GM23338 (cell line): Measurements from ENCODE around the gene FEM1B. TPM values are rescaled to one million over a fixed set of nuclear protein-coding genes. Genes with fewer than 3 reads are reported as not detected.

Source experiments
- ATAC-seq: fragments of 200-7000 bp; cut with Tn5 transposase; 3 replicates; pipeline ENCODE4 v1.9.1; 2020
- DNase-seq: peaks from one replicate; pipeline ENCODE4 v3.0.0-alpha.2; 2015; ENCODE audit warnings: low spot score
- H2AFZ ChIP-seq: fragments of 200-600 bp; sonication (generic); 2 replicates; pipeline ENCODE4 v1.8.0; 2016; ENCODE audit warnings: antibody characterized with exemption, mild to moderate bottlenecking, moderate library complexity
- H3F3A ChIP-seq: fragments of 200-600 bp; sonication (generic); replicated peaks from 2 replicates; pipeline ENCODE4 v1.8.0; 2017; ENCODE audit warnings: antibody characterized with exemption, mixed run types, low read depth
- H3K27ac ChIP-seq: fragments of 200-600 bp; sonication (generic); 2 replicates; pipeline ENCODE4 v1.6.1; 2016; ENCODE audit warnings: low read depth
- H3K27me3 ChIP-seq: fragments of 200-600 bp; sonication (generic); 2 replicates; pipeline ENCODE4 v1.8.0; 2016; ENCODE audit warnings: mild to moderate bottlenecking, mixed run types, moderate library complexity; ENCODE audit not compliant: insufficient read depth
- H3K36me3 ChIP-seq: fragments of 200-600 bp; sonication (generic); 2 replicates; pipeline ENCODE4 v1.8.0; 2016; ENCODE audit warnings: mild to moderate bottlenecking; ENCODE audit not compliant: insufficient read depth
- H3K4me1 ChIP-seq: fragments of 200-600 bp; sonication (generic); 2 replicates; pipeline ENCODE4 v1.8.0; 2016; ENCODE audit warnings: mild to moderate bottlenecking, moderate library complexity; ENCODE audit not compliant: insufficient read depth
- H3K4me2 ChIP-seq: fragments of 200-600 bp; sonication (generic); 2 replicates; pipeline ENCODE4 v1.7.1; 2017; ENCODE audit warnings: mixed run types
- H3K4me3 ChIP-seq: fragments of 200-600 bp; sonication (generic); 2 replicates; pipeline ENCODE4 v1.6.1; 2016; ENCODE audit warnings: mixed run types
- H3K79me2 ChIP-seq: fragments of 200-600 bp; sonication (generic); replicated peaks from 2 replicates; pipeline ENCODE4 v1.8.0; 2017; ENCODE audit warnings: mild to moderate bottlenecking; ENCODE audit not compliant: insufficient read depth
- H3K9me2 ChIP-seq: fragments of 200-600 bp; sonication (generic); 2 replicates; pipeline ENCODE4 v1.8.0; 2017; ENCODE audit not compliant: insufficient read depth
- H4K20me1 ChIP-seq: fragments of 200-600 bp; sonication (generic); replicated peaks from 2 replicates; pipeline ENCODE4 v1.8.0; 2017; ENCODE audit warnings: mild to moderate bottlenecking; ENCODE audit not compliant: insufficient read depth
- H3K27ac Mint-ChIP-seq: 2 replicates; pipeline ENCODE4 v1.8.0; 2020; ENCODE audit warnings: inconsistent platforms, mild to moderate bottlenecking, moderate library complexity, mixed read lengths
- H3K27me3 Mint-ChIP-seq: 3 replicates; pipeline ENCODE4 v1.8.0; 2022; ENCODE audit warnings: low read depth, mild to moderate bottlenecking, moderate library complexity, mixed read lengths, inconsistent platforms; ENCODE audit not compliant: insufficient read depth, poor library complexity
- H3K36me3 Mint-ChIP-seq: 3 replicates; pipeline ENCODE4 v1.8.0; 2021; ENCODE audit warnings: low read depth, mild to moderate bottlenecking, inconsistent platforms, moderate library complexity, mixed read lengths
- H3K4me1 Mint-ChIP-seq: 3 replicates; pipeline ENCODE4 v1.8.0; 2020; ENCODE audit warnings: mild to moderate bottlenecking, inconsistent platforms, mixed read lengths
- H3K4me3 Mint-ChIP-seq: 3 replicates; pipeline ENCODE4 v1.8.0; 2021; ENCODE audit warnings: moderate library complexity, mild to moderate bottlenecking, inconsistent platforms, mixed read lengths
- H3K9me3 Mint-ChIP-seq: 3 replicates; pipeline ENCODE4 v1.8.0; 2020; ENCODE audit warnings: moderate library complexity, mild to moderate bottlenecking, inconsistent platforms, mixed read lengths
- CREB1 ChIP-seq: fragments of 250-450 bp; sonication (Bioruptor Pico); IDR thresholded peaks from 2 replicates; pipeline ENCODE4 v1.5.0; 2020; ENCODE audit warnings: low read depth, mild to moderate bottlenecking, moderate library complexity
- ETS1 ChIP-seq: IDR thresholded peaks from 2 replicates; pipeline ENCODE4 v1.6.1; 2016; ENCODE audit warnings: antibody characterized with exemption
- EZH2 ChIP-seq: fragments of 200-600 bp; sonication (generic); IDR thresholded peaks from one replicate; pipeline ENCODE4 v1.8.0; 2017; ENCODE audit warnings: antibody characterized with exemption, mild to moderate bottlenecking, low read depth; ENCODE audit not compliant: unreplicated experiment
- EZH2phosphoT487 ChIP-seq: fragments of 200-600 bp; sonication (generic); IDR thresholded peaks from one replicate; pipeline ENCODE4 v1.8.1; 2018; ENCODE audit warnings: antibody characterized with exemption; ENCODE audit not compliant: unreplicated experiment
- JUNB ChIP-seq: IDR thresholded peaks from one replicate; pipeline ENCODE4 v1.6.1; 2016; ENCODE audit warnings: antibody characterized with exemption; ENCODE audit not compliant: unreplicated experiment
- NANOG ChIP-seq: IDR thresholded peaks from 2 replicates; pipeline ENCODE4 v1.6.1; 2016; ENCODE audit warnings: antibody characterized with exemption, borderline replicate concordance
- POLR2AphosphoS5 ChIP-seq: IDR thresholded peaks from 2 replicates; pipeline ENCODE4 v1.6.1; 2016; ENCODE audit warnings: antibody characterized with exemption, low read depth
- REST ChIP-seq: IDR thresholded peaks from one replicate; pipeline ENCODE4 v1.6.1; 2018; ENCODE audit warnings: antibody characterized with exemption; ENCODE audit not compliant: unreplicated experiment
- STAT1 ChIP-seq: IDR thresholded peaks from one replicate; pipeline ENCODE4 v1.6.1; 2016; ENCODE audit warnings: antibody characterized with exemption; ENCODE audit not compliant: unreplicated experiment
- ZNF114 ChIP-seq: fragments of 250-450 bp; sonication (Bioruptor Pico); IDR thresholded peaks from 2 replicates; pipeline ENCODE4 v1.5.0; 2020; ENCODE audit warnings: mild to moderate bottlenecking, moderate library complexity
- ZNF331 ChIP-seq: fragments of 250-450 bp; sonication (Bioruptor Pico); IDR thresholded peaks from 2 replicates; pipeline ENCODE4 v1.5.0; 2020; ENCODE audit warnings: low read depth, mild to moderate bottlenecking, moderate library complexity
- polyA plus RNA-seq: library from polyadenylated mRNA; unstranded; fragments of >200 nt; fragmentation: Nextera tagmentation; extraction: Ambion mirVana; gene quantifications from 2 replicates; pipeline ENCODE4 v1.2.1, GENCODE V29; 2016
- total RNA-seq: library from RNA; depleted of rRNA; stranded (reverse); fragments of >200 nt; shearing (Covaris generic); gene quantifications from 2 replicates; pipeline ENCODE4 v1.2.3, GENCODE V29; 2014
- TF ChIP-seq, protein P1 (sequence below): fragments of 250-450 bp; sonication (Bioruptor Pico); IDR thresholded peaks from 2 replicates; pipeline ENCODE4 v1.5.0; 2020; ENCODE audit warnings: mild to moderate bottlenecking, moderate library complexity

Gene FEM1B
- total and polyA plus RNA-seq, 2 experiments from 2014 or later = 13.0 to 82.0 TPM

- TF ChIP-seq EZH2 = no peak
- no peak for TF ChIP-seq ZNF331 (CRISPR knock-in tag)
- no peak for TF ChIP-seq ZNF114 (CRISPR knock-in tag)
- no peak for TF ChIP-seq EZH2phosphoT487
- no peak for TF ChIP-seq REST
- TF ChIP-seq CREB1 (CRISPR knock-in tag) = no peak
- TF ChIP-seq, protein P1, sequence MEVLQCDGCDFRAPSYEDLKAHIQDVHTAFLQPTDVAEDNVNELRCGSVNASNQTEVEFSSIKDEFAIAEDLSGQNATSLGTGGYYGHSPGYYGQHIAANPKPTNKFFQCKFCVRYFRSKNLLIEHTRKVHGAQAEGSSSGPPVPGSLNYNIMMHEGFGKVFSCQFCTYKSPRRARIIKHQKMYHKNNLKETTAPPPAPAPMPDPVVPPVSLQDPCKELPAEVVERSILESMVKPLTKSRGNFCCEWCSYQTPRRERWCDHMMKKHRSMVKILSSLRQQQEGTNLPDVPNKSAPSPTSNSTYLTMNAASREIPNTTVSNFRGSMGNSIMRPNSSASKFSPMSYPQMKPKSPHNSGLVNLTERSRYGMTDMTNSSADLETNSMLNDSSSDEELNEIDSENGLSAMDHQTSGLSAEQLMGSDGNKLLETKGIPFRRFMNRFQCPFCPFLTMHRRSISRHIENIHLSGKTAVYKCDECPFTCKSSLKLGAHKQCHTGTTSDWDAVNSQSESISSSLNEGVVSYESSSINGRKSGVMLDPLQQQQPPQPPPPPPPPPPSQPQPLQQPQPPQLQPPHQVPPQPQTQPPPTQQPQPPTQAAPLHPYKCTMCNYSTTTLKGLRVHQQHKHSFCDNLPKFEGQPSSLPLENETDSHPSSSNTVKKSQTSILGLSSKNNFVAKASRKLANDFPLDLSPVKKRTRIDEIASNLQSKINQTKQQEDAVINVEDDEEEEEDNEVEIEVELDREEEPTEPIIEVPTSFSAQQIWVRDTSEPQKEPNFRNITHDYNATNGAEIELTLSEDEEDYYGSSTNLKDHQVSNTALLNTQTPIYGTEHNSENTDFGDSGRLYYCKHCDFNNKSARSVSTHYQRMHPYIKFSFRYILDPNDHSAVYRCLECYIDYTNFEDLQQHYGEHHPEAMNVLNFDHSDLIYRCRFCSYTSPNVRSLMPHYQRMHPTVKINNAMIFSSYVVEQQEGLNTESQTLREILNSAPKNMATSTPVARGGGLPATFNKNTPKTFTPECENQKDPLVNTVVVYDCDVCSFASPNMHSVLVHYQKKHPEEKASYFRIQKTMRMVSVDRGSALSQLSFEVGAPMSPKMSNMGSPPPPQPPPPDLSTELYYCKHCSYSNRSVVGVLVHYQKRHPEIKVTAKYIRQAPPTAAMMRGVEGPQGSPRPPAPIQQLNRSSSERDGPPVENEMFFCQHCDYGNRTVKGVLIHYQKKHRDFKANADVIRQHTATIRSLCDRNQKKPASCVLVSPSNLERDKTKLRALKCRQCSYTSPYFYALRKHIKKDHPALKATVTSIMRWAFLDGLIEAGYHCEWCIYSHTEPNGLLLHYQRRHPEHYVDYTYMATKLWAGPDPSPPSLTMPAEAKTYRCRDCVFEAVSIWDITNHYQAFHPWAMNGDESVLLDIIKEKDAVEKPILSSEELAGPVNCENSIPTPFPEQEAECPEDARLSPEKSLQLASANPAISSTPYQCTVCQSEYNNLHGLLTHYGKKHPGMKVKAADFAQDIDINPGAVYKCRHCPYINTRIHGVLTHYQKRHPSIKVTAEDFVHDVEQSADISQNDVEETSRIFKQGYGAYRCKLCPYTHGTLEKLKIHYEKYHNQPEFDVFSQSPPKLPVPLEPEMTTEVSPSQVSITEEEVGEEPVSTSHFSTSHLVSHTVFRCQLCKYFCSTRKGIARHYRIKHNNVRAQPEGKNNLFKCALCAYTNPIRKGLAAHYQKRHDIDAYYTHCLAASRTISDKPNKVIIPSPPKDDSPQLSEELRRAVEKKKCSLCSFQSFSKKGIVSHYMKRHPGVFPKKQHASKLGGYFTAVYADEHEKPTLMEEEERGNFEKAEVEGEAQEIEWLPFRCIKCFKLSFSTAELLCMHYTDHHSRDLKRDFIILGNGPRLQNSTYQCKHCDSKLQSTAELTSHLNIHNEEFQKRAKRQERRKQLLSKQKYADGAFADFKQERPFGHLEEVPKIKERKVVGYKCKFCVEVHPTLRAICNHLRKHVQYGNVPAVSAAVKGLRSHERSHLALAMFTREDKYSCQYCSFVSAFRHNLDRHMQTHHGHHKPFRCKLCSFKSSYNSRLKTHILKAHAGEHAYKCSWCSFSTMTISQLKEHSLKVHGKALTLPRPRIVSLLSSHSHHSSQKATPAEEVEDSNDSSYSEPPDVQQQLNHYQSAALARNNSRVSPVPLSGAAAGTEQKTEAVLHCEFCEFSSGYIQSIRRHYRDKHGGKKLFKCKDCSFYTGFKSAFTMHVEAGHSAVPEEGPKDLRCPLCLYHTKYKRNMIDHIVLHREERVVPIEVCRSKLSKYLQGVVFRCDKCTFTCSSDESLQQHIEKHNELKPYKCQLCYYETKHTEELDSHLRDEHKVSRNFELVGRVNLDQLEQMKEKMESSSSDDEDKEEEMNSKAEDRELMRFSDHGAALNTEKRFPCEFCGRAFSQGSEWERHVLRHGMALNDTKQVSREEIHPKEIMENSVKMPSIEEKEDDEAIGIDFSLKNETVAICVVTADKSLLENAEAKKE = no peak
- TF ChIP-seq STAT1 = no peak
- TF ChIP-seq NANOG = no peak
- no peak for TF ChIP-seq ETS1
- TF ChIP-seq POLR2AphosphoS5 = no peak; the same call in 1 of the 2 replicates
- no peak for TF ChIP-seq JUNB
- Mint-ChIP-seq H3K36me3 (peaks cover 17% of the 10 kb centered on the region; the same call in 2 of the 3 replicates), H3K4me1 (peaks cover 42% of the 10 kb centered on the region), H3K27ac (peak overlapping the region; percentile 91), H3K9me3 (peaks cover 5% of the 10 kb centered on the region; the same call in 1 of the 3 replicates), H3K4me3 (peak overlapping the region; percentile 98), H3K27me3 (peaks cover 17% of the 10 kb centered on the region)
- Histone ChIP-seq H3K4me2 (peak overlapping the region; percentile 100), H3K9me2 (no peaks in the 10 kb centered on the region), H3K36me3 (no peaks in the 10 kb centered on the region), H3K79me2 (peaks cover 50% of the 10 kb centered on the region), H3K27me3 (no peaks in the 10 kb centered on the region), H3K4me3 (peak overlapping the region; percentile 94), H4K20me1 (peaks cover 34% of the 10 kb centered on the region), H2AFZ (peak overlapping the region; percentile 90), H3F3A (peaks cover 13% of the 10 kb centered on the region), H3K4me1 (peaks cover 17% of the 10 kb centered on the region; the same call in 1 of the 2 replicates), H3K27ac (peak overlapping the region; percentile 87)
- peak; percentile 60 for DNase-seq
- ATAC-seq = peak; percentile 29
Measured at GRCh38 chr15:68228971-68229385, 48.6 kb upstream of the FEM1B start.
